GM19351 (cell line): ENCODE data around the gene OTOF.

Experiments used
- ATAC-seq: cut with Tn5 transposase; IDR thresholded peaks from one replicate; pipeline ENCODE4 v1.9.1; 2021; ENCODE audit warnings: mild to moderate bottlenecking, moderate library complexity; ENCODE audit not compliant: unreplicated experiment

OTOF gene

DNA sequence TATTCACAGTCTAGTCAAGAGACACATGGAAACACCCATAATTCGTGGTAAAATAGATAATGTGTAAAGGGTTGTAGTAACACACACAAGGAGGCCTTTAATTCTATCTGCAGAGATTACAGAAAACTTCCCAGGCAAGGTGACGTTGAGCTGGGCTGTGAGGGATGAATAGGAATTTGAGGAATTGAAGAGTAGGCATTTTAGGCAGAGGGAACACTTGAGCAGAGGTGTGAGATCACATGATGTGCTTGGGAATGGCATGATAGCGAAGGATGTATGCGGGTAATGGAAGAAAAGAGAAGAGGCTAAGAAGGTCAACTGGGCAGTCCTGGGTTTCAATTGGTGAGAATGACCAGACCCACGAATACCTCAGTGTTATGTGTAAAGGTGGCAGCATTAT, 56.0 kb downstream of the OTOF start:
- ATAC-seq: no peak

DNA sequence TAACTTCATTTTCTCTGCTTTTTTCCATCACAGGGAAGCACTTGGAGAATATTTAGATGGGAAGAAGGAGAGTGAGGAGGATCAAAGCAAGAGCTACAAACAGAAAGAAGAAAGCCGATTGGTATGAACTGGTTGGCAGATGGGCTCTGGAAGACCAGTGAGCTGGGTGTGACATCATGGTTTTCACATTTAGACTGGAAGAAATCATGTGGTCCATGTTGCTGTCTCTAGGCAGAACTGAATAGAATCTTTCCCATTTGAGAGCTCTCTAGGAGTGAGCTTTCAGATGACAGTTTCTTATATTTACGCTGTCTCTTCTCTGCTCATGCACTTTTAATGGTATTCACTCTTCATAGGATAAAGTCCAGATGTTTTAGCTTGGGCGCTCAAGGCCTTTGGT, 63.6 kb downstream of the OTOF start:
- ATAC-seq: no peak

DNA sequence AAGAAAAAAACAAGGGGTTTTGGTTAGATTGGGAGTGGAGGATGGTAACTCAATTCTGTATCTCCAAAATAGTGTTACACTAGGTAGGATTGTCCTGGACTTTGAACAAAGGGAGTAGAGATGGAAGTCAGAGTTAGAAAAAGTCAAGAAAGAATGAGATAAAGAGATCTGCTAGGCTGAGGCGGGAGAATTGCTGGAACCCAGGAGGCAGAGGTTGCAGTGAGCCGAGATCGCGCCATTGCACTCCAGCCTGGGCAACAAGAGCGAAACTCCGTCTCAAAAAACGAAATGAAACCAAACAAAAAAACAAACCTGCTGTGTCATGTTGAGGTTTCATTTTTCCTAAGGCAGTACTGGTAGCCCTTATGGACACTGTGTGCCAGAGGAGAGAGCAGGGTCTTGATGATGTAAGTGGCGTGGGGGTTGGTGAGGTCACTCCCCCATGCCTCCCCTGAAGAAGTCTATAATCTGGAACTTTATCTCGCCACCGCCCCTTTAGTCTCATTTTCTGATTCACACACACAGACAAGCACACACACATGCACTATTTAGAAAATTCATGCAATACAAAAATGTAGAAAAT, 65.7 kb downstream of the OTOF start:
- ATAC-seq: peak; percentile 79

DNA sequence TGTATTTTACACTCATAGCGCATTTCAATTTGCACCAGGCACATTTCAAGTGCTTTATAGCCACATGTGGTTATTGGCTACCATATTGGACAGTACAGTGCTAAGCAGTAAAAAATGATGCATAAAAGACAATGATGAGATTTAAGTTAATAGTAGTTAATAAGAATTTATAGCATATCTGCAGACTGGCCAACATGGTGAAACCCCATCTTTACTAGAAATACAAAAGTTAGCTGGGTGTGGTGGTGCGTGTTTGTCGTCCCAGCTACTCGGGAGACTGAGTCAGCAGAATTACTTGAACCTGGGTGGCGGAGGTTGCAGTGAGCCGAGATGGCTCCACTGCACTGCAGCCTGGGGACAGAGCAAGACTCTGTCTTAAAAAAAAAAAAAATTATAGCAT, 66.5 kb downstream of the OTOF start:
- ATAC-seq: no peak

DNA sequence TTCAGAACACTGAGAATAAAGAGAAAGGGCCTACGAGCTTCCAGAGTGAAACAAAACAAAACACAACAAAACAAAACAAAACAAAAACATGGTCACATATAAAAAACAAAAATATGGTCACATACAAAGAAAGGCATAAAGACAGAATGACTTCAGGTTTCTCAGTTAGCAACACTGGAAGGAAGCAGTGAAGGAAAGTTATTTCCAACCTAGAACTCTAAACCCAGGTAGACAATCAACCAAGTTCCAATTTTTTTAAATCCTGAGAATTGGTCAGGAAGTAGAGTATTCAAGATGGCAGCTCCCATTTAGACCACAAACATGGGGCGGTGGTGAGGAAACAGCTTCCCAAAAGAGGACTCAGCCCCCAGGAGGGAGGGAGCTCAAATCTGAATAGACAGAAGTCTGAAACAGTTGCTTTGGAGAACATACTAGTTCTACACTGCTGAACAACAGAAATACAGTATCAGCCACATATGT, 67.1 kb downstream of the OTOF start:
- no peak for ATAC-seq

DNA sequence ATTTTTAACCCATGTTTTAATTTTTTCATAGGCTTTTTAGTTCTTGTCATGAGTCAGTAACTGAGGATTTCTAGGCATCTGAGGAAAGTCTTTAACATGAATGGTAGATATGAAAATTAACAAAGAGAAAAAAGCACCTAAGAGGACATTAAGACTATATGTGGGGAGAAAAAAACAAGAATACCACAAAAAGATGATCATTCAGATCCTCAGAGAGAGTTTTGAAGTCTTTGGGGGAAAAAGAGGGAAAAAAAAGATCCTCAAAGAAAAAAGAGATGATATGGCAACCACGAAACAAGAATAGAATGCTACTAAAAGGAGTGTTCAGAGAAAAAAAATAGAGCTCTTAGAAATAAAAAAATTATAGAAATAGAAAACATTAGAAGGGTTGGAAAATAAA, 68.1 kb downstream of the OTOF start:
- no peak for ATAC-seq

DNA sequence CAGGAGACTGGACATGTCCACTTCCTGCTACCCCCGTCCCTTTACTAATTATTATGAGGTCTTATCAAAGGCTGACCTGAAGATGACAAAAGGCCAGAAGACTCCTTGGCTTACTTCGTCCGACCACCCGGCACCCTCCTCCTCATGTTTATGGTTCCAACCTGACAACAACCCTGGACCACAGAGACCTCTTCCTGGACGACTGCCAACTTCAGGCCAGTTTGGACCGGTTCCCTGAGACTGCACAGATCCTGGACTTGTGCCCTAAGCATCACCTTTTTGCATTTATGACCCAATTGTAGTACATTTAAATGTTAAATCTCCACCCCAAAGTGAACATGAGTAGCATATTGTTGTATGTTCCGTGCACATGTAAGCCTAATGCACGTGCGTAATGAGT, 70.4 kb downstream of the OTOF start:
- ATAC-seq: no peak
